ENCODE measurements around the gene KRT9.

Gene KRT9

DNA sequence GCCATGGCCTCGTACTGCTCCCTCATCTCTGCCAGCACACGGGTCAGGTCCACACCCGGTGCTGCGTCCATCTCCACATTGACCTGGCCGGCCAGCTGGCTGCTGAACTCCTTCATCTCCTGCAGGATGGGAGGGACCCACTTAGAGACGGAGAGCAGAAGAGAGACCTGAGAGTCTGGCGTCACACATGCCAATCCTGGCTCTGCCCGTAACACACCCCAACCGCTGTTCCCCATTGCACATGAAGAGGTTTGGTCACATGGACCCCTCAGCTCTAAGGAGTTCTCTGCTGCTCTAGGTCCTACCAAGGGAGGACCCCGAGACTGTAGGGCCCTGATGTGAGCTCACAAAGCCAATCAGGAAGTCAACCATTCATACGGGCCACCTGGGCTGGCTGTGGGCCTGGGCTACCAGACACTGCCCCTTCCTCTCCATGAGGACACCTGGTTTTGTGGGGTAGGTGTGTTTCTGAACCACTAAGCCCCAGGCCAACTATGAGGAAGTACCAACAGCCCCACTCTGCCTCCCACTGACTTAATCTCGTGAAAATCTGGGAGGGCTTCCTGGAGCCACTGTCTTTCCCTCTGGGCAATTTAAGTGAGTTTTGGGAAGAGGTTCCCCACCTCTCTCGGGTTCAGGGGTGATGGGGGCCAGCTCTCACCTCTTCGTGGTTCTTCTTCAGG, 55.6 kb downstream of the KRT9 start:
- Histone ChIP-seq H3K9me3 (ENCODE audit: insufficient read depth, low read depth, low read length) (no peaks in the 10 kb centered on the region), H3K36me3 (ENCODE audit: insufficient read depth, low read length) (no peaks in the 10 kb centered on the region), H3K4me2 (ENCODE audit: low read depth, low read length, poor library complexity, severe bottlenecking) (no peak overlapping the region), H3F3A (ENCODE audit: low read depth) (no peaks in the 10 kb centered on the region), H3K4me1 (ENCODE audit: insufficient read depth, low read length, poor library complexity, severe bottlenecking) (no peaks in the 10 kb centered on the region), H3K79me2 (ENCODE audit: insufficient read depth, low read length) (no peaks in the 10 kb centered on the region), H3K4me3 (ENCODE audit: low read length, poor library complexity, severe bottlenecking) (no peak overlapping the region), H4K20me1 (ENCODE audit: insufficient read depth, low read length, poor library complexity, severe bottlenecking) (no peaks in the 10 kb centered on the region), H3K9me2 (replicated peaks; ENCODE audit: low read depth, low read length) (no peaks in the 10 kb centered on the region), H3K9ac (ENCODE audit: low read depth, low read length, poor library complexity, severe bottlenecking) (no peak overlapping the region), H3K27me3 (ENCODE audit: insufficient read depth, low read length, poor library complexity, severe bottlenecking) (no peaks in the 10 kb centered on the region), H2AFZ (ENCODE audit: low read length) (no peak overlapping the region)
- TF ChIP-seq EZH2phosphoT487 (IDR thresholded peaks at IDR 0.05; ENCODE audit: borderline replicate concordance), result no peak
- TF ChIP-seq, protein P1, sequence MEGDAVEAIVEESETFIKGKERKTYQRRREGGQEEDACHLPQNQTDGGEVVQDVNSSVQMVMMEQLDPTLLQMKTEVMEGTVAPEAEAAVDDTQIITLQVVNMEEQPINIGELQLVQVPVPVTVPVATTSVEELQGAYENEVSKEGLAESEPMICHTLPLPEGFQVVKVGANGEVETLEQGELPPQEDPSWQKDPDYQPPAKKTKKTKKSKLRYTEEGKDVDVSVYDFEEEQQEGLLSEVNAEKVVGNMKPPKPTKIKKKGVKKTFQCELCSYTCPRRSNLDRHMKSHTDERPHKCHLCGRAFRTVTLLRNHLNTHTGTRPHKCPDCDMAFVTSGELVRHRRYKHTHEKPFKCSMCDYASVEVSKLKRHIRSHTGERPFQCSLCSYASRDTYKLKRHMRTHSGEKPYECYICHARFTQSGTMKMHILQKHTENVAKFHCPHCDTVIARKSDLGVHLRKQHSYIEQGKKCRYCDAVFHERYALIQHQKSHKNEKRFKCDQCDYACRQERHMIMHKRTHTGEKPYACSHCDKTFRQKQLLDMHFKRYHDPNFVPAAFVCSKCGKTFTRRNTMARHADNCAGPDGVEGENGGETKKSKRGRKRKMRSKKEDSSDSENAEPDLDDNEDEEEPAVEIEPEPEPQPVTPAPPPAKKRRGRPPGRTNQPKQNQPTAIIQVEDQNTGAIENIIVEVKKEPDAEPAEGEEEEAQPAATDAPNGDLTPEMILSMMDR (conservative IDR thresholded peaks at IDR 0.05; ENCODE audit: low read length), result no peak
